GM23338 (cell line): ENCODE results near the gene TUBB. TPM values are rescaled to one million over a fixed set of nuclear protein-coding genes. Genes with fewer than 3 reads are reported as not detected.

Experiments used
- ATAC-seq: fragments of 200-7000 bp; cut with Tn5 transposase; 3 replicates; pipeline ENCODE4 v1.9.1; 2020
- DNase-seq: peaks from one replicate; pipeline ENCODE4 v3.0.0-alpha.2; 2015; ENCODE audit warnings: low spot score
- H2AFZ ChIP-seq: fragments of 200-600 bp; sonication (generic); 2 replicates; pipeline ENCODE4 v1.8.0; 2016; ENCODE audit warnings: antibody characterized with exemption, mild to moderate bottlenecking, moderate library complexity
- H3F3A ChIP-seq: fragments of 200-600 bp; sonication (generic); replicated peaks from 2 replicates; pipeline ENCODE4 v1.8.0; 2017; ENCODE audit warnings: antibody characterized with exemption, mixed run types, low read depth
- H3K27ac ChIP-seq: fragments of 200-600 bp; sonication (generic); 2 replicates; pipeline ENCODE4 v1.6.1; 2016; ENCODE audit warnings: low read depth
- H3K27me3 ChIP-seq: fragments of 200-600 bp; sonication (generic); 2 replicates; pipeline ENCODE4 v1.8.0; 2016; ENCODE audit warnings: mild to moderate bottlenecking, mixed run types, moderate library complexity; ENCODE audit not compliant: insufficient read depth
- H3K36me3 ChIP-seq: fragments of 200-600 bp; sonication (generic); 2 replicates; pipeline ENCODE4 v1.8.0; 2016; ENCODE audit warnings: mild to moderate bottlenecking; ENCODE audit not compliant: insufficient read depth
- H3K4me1 ChIP-seq: fragments of 200-600 bp; sonication (generic); 2 replicates; pipeline ENCODE4 v1.8.0; 2016; ENCODE audit warnings: mild to moderate bottlenecking, moderate library complexity; ENCODE audit not compliant: insufficient read depth
- H3K4me2 ChIP-seq: fragments of 200-600 bp; sonication (generic); 2 replicates; pipeline ENCODE4 v1.7.1; 2017; ENCODE audit warnings: mixed run types
- H3K4me3 ChIP-seq: fragments of 200-600 bp; sonication (generic); 2 replicates; pipeline ENCODE4 v1.6.1; 2016; ENCODE audit warnings: mixed run types
- H3K79me2 ChIP-seq: fragments of 200-600 bp; sonication (generic); replicated peaks from 2 replicates; pipeline ENCODE4 v1.8.0; 2017; ENCODE audit warnings: mild to moderate bottlenecking; ENCODE audit not compliant: insufficient read depth
- H3K9me2 ChIP-seq: fragments of 200-600 bp; sonication (generic); 2 replicates; pipeline ENCODE4 v1.8.0; 2017; ENCODE audit not compliant: insufficient read depth
- H4K20me1 ChIP-seq: fragments of 200-600 bp; sonication (generic); replicated peaks from 2 replicates; pipeline ENCODE4 v1.8.0; 2017; ENCODE audit warnings: mild to moderate bottlenecking; ENCODE audit not compliant: insufficient read depth
- H3K27ac Mint-ChIP-seq: 2 replicates; pipeline ENCODE4 v1.8.0; 2020; ENCODE audit warnings: inconsistent platforms, mild to moderate bottlenecking, moderate library complexity, mixed read lengths
- H3K27me3 Mint-ChIP-seq: 3 replicates; pipeline ENCODE4 v1.8.0; 2022; ENCODE audit warnings: low read depth, mild to moderate bottlenecking, moderate library complexity, mixed read lengths, inconsistent platforms; ENCODE audit not compliant: insufficient read depth, poor library complexity
- H3K36me3 Mint-ChIP-seq: 3 replicates; pipeline ENCODE4 v1.8.0; 2021; ENCODE audit warnings: low read depth, mild to moderate bottlenecking, inconsistent platforms, moderate library complexity, mixed read lengths
- H3K4me1 Mint-ChIP-seq: 3 replicates; pipeline ENCODE4 v1.8.0; 2020; ENCODE audit warnings: mild to moderate bottlenecking, inconsistent platforms, mixed read lengths
- H3K4me3 Mint-ChIP-seq: 3 replicates; pipeline ENCODE4 v1.8.0; 2021; ENCODE audit warnings: moderate library complexity, mild to moderate bottlenecking, inconsistent platforms, mixed read lengths
- H3K9me3 Mint-ChIP-seq: 3 replicates; pipeline ENCODE4 v1.8.0; 2020; ENCODE audit warnings: moderate library complexity, mild to moderate bottlenecking, inconsistent platforms, mixed read lengths
- ETS1 ChIP-seq: IDR thresholded peaks from 2 replicates; pipeline ENCODE4 v1.6.1; 2016; ENCODE audit warnings: antibody characterized with exemption
- EZH2 ChIP-seq: fragments of 200-600 bp; sonication (generic); IDR thresholded peaks from one replicate; pipeline ENCODE4 v1.8.0; 2017; ENCODE audit warnings: antibody characterized with exemption, mild to moderate bottlenecking, low read depth; ENCODE audit not compliant: unreplicated experiment
- EZH2phosphoT487 ChIP-seq: fragments of 200-600 bp; sonication (generic); IDR thresholded peaks from one replicate; pipeline ENCODE4 v1.8.1; 2018; ENCODE audit warnings: antibody characterized with exemption; ENCODE audit not compliant: unreplicated experiment
- JUNB ChIP-seq: IDR thresholded peaks from one replicate; pipeline ENCODE4 v1.6.1; 2016; ENCODE audit warnings: antibody characterized with exemption; ENCODE audit not compliant: unreplicated experiment
- REST ChIP-seq: IDR thresholded peaks from one replicate; pipeline ENCODE4 v1.6.1; 2018; ENCODE audit warnings: antibody characterized with exemption; ENCODE audit not compliant: unreplicated experiment
- STAT1 ChIP-seq: IDR thresholded peaks from one replicate; pipeline ENCODE4 v1.6.1; 2016; ENCODE audit warnings: antibody characterized with exemption; ENCODE audit not compliant: unreplicated experiment
- ZNF114 ChIP-seq: fragments of 250-450 bp; sonication (Bioruptor Pico); IDR thresholded peaks from 2 replicates; pipeline ENCODE4 v1.5.0; 2020; ENCODE audit warnings: mild to moderate bottlenecking, moderate library complexity
- ZNF331 ChIP-seq: fragments of 250-450 bp; sonication (Bioruptor Pico); IDR thresholded peaks from 2 replicates; pipeline ENCODE4 v1.5.0; 2020; ENCODE audit warnings: low read depth, mild to moderate bottlenecking, moderate library complexity
- polyA plus RNA-seq: library from polyadenylated mRNA; unstranded; fragments of >200 nt; fragmentation: Nextera tagmentation; extraction: Ambion mirVana; gene quantifications from 2 replicates; pipeline ENCODE4 v1.2.1, GENCODE V29; 2016
- total RNA-seq: library from RNA; depleted of rRNA; stranded (reverse); fragments of >200 nt; shearing (Covaris generic); gene quantifications from 2 replicates; pipeline ENCODE4 v1.2.3, GENCODE V29; 2014
- TF ChIP-seq, protein P1 (sequence below), 2 experiments: fragments of 200-600 bp in 1 of 2; sonication (generic) in 1 of 2; conservative IDR thresholded peaks; 2 replicates each; pipeline versions ENCODE4 v1.5.1 to v1.6.1; 2016 to 2017; ENCODE audit warnings: antibody characterized with exemption in 2 of 2, low read depth in 2 of 2, mild to moderate bottlenecking in 2 of 2, moderate library complexity in 1 of 2

Gene TUBB
- total and polyA plus RNA-seq, 2 experiments from 2014 or later: 1,041 to 1,704 TPM

DNA sequence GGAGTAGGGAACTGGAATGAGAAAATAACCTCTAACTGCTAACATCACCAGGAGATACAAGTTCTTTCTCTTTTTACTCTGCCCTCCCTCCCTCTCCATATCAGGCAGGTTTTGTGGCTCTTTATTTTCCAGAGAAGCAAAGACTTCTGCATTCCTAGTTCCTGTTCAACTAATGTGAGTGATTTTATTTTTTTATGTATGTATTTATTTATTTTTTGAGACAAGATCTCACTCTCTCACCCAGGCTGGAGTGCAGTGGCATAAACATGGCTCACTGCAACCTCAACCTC lies 30.2 kb downstream of the TUBB start (continued):
- TF ChIP-seq ETS1 (no peak), EZH2phosphoT487 (no peak), ZNF331 (CRISPR knock-in tag) (no peak), JUNB (no peak), REST (no peak)
- TF ChIP-seq, protein P1, sequence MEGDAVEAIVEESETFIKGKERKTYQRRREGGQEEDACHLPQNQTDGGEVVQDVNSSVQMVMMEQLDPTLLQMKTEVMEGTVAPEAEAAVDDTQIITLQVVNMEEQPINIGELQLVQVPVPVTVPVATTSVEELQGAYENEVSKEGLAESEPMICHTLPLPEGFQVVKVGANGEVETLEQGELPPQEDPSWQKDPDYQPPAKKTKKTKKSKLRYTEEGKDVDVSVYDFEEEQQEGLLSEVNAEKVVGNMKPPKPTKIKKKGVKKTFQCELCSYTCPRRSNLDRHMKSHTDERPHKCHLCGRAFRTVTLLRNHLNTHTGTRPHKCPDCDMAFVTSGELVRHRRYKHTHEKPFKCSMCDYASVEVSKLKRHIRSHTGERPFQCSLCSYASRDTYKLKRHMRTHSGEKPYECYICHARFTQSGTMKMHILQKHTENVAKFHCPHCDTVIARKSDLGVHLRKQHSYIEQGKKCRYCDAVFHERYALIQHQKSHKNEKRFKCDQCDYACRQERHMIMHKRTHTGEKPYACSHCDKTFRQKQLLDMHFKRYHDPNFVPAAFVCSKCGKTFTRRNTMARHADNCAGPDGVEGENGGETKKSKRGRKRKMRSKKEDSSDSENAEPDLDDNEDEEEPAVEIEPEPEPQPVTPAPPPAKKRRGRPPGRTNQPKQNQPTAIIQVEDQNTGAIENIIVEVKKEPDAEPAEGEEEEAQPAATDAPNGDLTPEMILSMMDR (conservative IDR thresholded peaks at IDR 0.05; ENCODE audit: low read depth in 2 of 2): no peak

- Histone ChIP-seq H3K27me3 (no peaks in the 10 kb centered on the region), H3K9me2 (no peaks in the 10 kb centered on the region), H3K4me1 (peaks cover 4% of the 10 kb centered on the region; the same call in 1 of the 2 replicates), H4K20me1 (no peaks in the 10 kb centered on the region; the same call in 1 of the 2 replicates), H3K27ac (no peak overlapping the region), H3K36me3 (no peaks in the 10 kb centered on the region), H2AFZ (peak overlapping the region; percentile 32; the same call in 1 of the 2 replicates), H3F3A (no peaks in the 10 kb centered on the region), H3K4me2 (no peak overlapping the region), H3K4me3 (no peak overlapping the region), H3K79me2 (no peaks in the 10 kb centered on the region)
- Mint-ChIP-seq H3K4me3 (no peak overlapping the region), H3K27ac (no peak overlapping the region), H3K27me3 (peaks cover 4% of the 10 kb centered on the region), H3K36me3 (no peaks in the 10 kb centered on the region), H3K4me1 (peaks cover 12% of the 10 kb centered on the region), H3K9me3 (no peaks in the 10 kb centered on the region)
- TF ChIP-seq, protein P1 (conservative IDR thresholded peaks at IDR 0.05; ENCODE audit: low read depth in 2 of 2): no peak
- TF ChIP-seq EZH2: no peak
- TF ChIP-seq ZNF114 (CRISPR knock-in tag): no peak
- TF ChIP-seq STAT1: no peak
- no peak for TF ChIP-seq JUNB
- TF ChIP-seq REST: no peak
- no peak for TF ChIP-seq ZNF331 (CRISPR knock-in tag)
- no peak for TF ChIP-seq EZH2phosphoT487
- ATAC-seq: peak; percentile 74
- DNase-seq: no peak
Observed at GRCh38 chr6:30752157-30752927, 32.2 kb downstream of the TUBB start.
